Mesenchymal stem cell (in vitro differentiated cells and primary cell): Measurements from ENCODE around the gene AHDC1.

Experiments used
- DNase-seq: peaks from one replicate; pipeline ENCODE4 v3.0.0-alpha.2; 2013
- H2AFZ ChIP-seq: one replicate; pipeline ENCODE4 v1.6.1; 2013; ENCODE audit warnings: low read depth, mild to moderate bottlenecking, control low read depth, inconsistent platforms, low read length, moderate library complexity
- H2AK5ac ChIP-seq: 2 replicates; pipeline ENCODE4 v1.6.1; 2013; ENCODE audit warnings: low read length, moderate library complexity, mild to moderate bottlenecking, inconsistent platforms; ENCODE audit not compliant: severe bottlenecking
- H2BK120ac ChIP-seq: one replicate; pipeline ENCODE4 v1.6.1; 2013; ENCODE audit warnings: low read depth, mild to moderate bottlenecking, inconsistent platforms, low read length, moderate library complexity
- H2BK12ac ChIP-seq, 2 experiments: one replicate each; pipeline ENCODE4 v1.6.1; 2013; ENCODE audit warnings: inconsistent platforms in 2 of 2, low read length in 2 of 2, mild to moderate bottlenecking in 2 of 2, moderate library complexity in 2 of 2, control low read depth in 1 of 2
- H2BK15ac ChIP-seq: one replicate; pipeline ENCODE4 v1.6.1; 2013; ENCODE audit warnings: mild to moderate bottlenecking, low read depth, inconsistent platforms; ENCODE audit not compliant: poor library complexity, severe bottlenecking
- H2BK5ac ChIP-seq: 2 replicates; pipeline ENCODE4 v1.6.1; 2013; ENCODE audit warnings: low read depth, mild to moderate bottlenecking, low read length, control low read depth, inconsistent platforms; ENCODE audit not compliant: poor library complexity, severe bottlenecking
- H3K14ac ChIP-seq, 2 experiments: one replicate each; pipeline ENCODE4 v1.6.1; 2013; ENCODE audit warnings: inconsistent platforms in 2 of 2, low read length in 2 of 2, control low read depth in 1 of 2, mild to moderate bottlenecking in 1 of 2, moderate library complexity in 1 of 2
- H3K18ac ChIP-seq, 2 experiments: one replicate each; pipeline ENCODE4 v1.6.1; 2013; ENCODE audit warnings: inconsistent platforms in 2 of 2, low read length in 2 of 2, control low read depth in 1 of 2, low read depth in 1 of 2, mild to moderate bottlenecking in 1 of 2
- H3K23ac ChIP-seq, 2 experiments: one replicate each; pipeline ENCODE4 v1.6.1; 2013; ENCODE audit warnings: inconsistent platforms in 2 of 2, low read length in 2 of 2, mild to moderate bottlenecking in 2 of 2, moderate library complexity in 2 of 2, control low read depth in 1 of 2
- H3K27ac ChIP-seq: 2 replicates; pipeline ENCODE4 v1.5.1; 2013; ENCODE audit warnings: mild to moderate bottlenecking, moderate library complexity, low read length, control low read depth, inconsistent platforms; ENCODE audit not compliant: poor library complexity, severe bottlenecking
- H3K27me3 ChIP-seq, 2 experiments: 2 replicates each; pipeline versions ENCODE4 v1.6.1 to v1.7.0; 2013; ENCODE audit warnings: low read length in 2 of 2, mild to moderate bottlenecking in 2 of 2, moderate library complexity in 2 of 2, control low read depth in 1 of 2, inconsistent platforms in 1 of 2; ENCODE audit not compliant: control insufficient read depth in 1 of 2, insufficient read depth in 1 of 2
- H3K36me3 ChIP-seq, 2 experiments: 2 replicates each; pipeline versions ENCODE4 v1.6.1 to v1.7.0; 2013; ENCODE audit warnings: low read length in 2 of 2, control low read depth in 1 of 2, inconsistent platforms in 1 of 2, low read depth in 1 of 2, mild to moderate bottlenecking in 1 of 2; ENCODE audit not compliant: insufficient read depth in 2 of 2, control insufficient read depth in 1 of 2
- H3K4ac ChIP-seq, 2 experiments: one replicate each; pipeline ENCODE4 v1.6.1; 2013; ENCODE audit warnings: inconsistent platforms in 2 of 2, low read length in 2 of 2, mild to moderate bottlenecking in 2 of 2, moderate library complexity in 2 of 2, control low read depth in 1 of 2, low read depth in 1 of 2
- H3K4me1 ChIP-seq: 2 replicates; pipeline ENCODE4 v1.6.1; 2013; ENCODE audit warnings: low read depth, low read length, control low read depth; ENCODE audit not compliant: control insufficient read depth, insufficient read depth
- H3K4me2 ChIP-seq: 2 replicates; pipeline ENCODE4 v1.6.1; 2013; ENCODE audit warnings: low read length, mild to moderate bottlenecking, inconsistent platforms; ENCODE audit not compliant: poor library complexity, severe bottlenecking
- H3K4me3 ChIP-seq, 2 experiments: 2 replicates each; pipeline versions ENCODE4 v1.5.1 to v1.7.0; 2013; ENCODE audit warnings: low read length in 2 of 2, mild to moderate bottlenecking in 2 of 2, control low read depth in 1 of 2, low read depth in 1 of 2; ENCODE audit not compliant: insufficient read depth in 1 of 2
- H3K79me1 ChIP-seq: replicated peaks from 2 replicates; pipeline ENCODE4 v1.6.1; 2013; ENCODE audit warnings: mild to moderate bottlenecking, control low read depth, low read length, inconsistent platforms; ENCODE audit not compliant: poor library complexity, severe bottlenecking
- H3K9ac ChIP-seq: 2 replicates; pipeline ENCODE4 v1.7.0; 2013; ENCODE audit warnings: mild to moderate bottlenecking, low read length, moderate library complexity
- H3K9me3 ChIP-seq: 2 replicates; pipeline ENCODE4 v1.7.0; 2013; ENCODE audit warnings: mild to moderate bottlenecking, low read length; ENCODE audit not compliant: control insufficient read depth
- H4K8ac ChIP-seq: one replicate; pipeline ENCODE4 v1.6.1; 2013; ENCODE audit warnings: inconsistent platforms, mild to moderate bottlenecking, low read length, moderate library complexity
- H4K91ac ChIP-seq: one replicate; pipeline ENCODE4 v1.6.1; 2013; ENCODE audit warnings: mild to moderate bottlenecking, low read length, inconsistent platforms
- WGBS: methylation state at CpG from one replicate; pipeline ENCODE4 v1.1.7; 2013; ENCODE audit warnings: mixed read lengths; 5-methylcytosine and 5-hydroxymethylcytosine counted together

The AHDC1 gene

DNA sequence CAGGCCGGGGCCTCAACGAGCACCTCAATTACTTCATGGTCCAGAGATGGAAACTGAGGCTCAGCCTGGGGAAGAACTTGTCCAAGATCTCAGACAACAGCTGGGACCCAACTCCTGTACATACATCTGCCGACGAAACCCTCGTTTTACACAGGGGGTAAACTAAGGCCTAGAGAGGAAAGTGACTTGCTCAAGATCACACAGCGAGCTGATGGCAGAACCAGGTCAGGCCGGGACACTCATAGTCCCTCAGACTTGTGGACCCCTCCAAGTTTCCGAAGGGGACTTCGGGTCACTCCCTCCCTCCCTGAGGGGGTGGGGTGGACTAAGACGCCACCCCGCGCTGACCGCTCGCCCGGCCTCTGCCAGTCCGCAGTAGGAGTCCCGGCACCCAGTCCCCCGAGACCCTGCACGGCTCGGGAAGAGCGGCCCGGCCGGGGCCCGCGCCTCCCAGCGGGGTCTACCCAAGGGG lies 114.4 kb downstream of the AHDC1 start:
- Histone ChIP-seq H2AK5ac (peak overlapping the region; percentile 96), H3K9me3 (no peaks in the 10 kb centered on the region), H2BK5ac (peak overlapping the region; percentile 92), H3K36me3 (no peaks in the 10 kb centered on the region), H4K8ac (peak overlapping the region; percentile 98), H3K18ac (peak overlapping the region; percentile 85 to 95), H3K4me1 (peaks cover 5% of the 10 kb centered on the region), H3K4me2 (peak overlapping the region; percentile 90), H3K4ac (peak overlapping the region; percentile 95 to 100), H3K79me1 (no peaks in the 10 kb centered on the region), H3K27me3 (no peaks in the 10 kb centered on the region), H3K4me3 (peak overlapping the region; percentile 95 to 97), H2BK120ac (peak overlapping the region; percentile 75), H3K27ac (peak overlapping the region; percentile 69), H2BK12ac (peak overlapping the region in 1 of 2 experiments; percentile 37), H4K91ac (peak overlapping the region; percentile 94), H3K23ac (peak overlapping the region in 1 of 2 experiments; percentile 99), H2BK15ac (peak overlapping the region; percentile 86), H2AFZ (peak overlapping the region; percentile 77), H3K9ac (peak overlapping the region; percentile 98), H3K14ac (peak overlapping the region; percentile 60 to 99)
- DNase-seq, result peak; percentile 64
- 3% methylated on average over 17 of the region's 26 CpGs for WGBS

GRCh38 chr1:27487966-27488884 lies 115.7 kb downstream of the AHDC1 start:
- Histone ChIP-seq H3K14ac (no peak overlapping the region), H3K4me3 (peak overlapping the region in 1 of 2 experiments; percentile 97), H4K8ac (no peak overlapping the region), H3K18ac (no peak overlapping the region), H3K9me3 (no peaks in the 10 kb centered on the region), H2BK5ac (no peak overlapping the region), H2BK15ac (no peak overlapping the region), H3K4me2 (peak overlapping the region; percentile 90), H2AK5ac (peak overlapping the region; percentile 47), H3K79me1 (no peaks in the 10 kb centered on the region), H3K4me1 (peaks cover 7% of the 10 kb centered on the region), H3K27ac (peak overlapping the region; percentile 45), H2BK12ac (no peak overlapping the region), H2AFZ (no peak overlapping the region), H3K27me3 (no peaks in the 10 kb centered on the region), H2BK120ac (no peak overlapping the region), H3K23ac (no peak overlapping the region), H3K36me3 (peaks cover 0 to 4% of the 10 kb centered on the region in 2 experiments), H4K91ac (no peak overlapping the region), H3K4ac (no peak overlapping the region), H3K9ac (peak overlapping the region; percentile 98)
- 42% methylated on average over 6 of the region's 6 CpGs for WGBS
- DNase-seq, result peak; percentile 68

DNA sequence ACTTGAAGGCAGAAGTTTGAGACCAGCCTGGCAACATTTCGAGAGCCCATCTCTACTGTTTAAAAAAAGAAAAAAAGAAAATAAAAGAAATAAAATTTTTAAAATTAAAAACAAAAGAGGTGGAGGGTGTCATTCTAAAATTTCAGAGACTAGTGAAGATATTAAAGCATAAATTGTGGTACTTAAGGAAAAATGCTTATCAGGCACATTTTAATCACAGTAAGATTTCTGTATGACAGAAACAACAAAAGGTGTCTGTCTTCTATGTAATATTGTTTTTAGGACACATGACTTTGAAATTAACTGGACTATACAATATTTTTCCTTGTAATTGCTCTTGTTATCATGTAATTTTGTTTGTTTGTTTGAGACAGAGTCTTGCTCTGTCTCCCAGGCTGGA lies 118.6 kb downstream of the AHDC1 start:
- Histone ChIP-seq H3K27me3 (no peaks in the 10 kb centered on the region), H3K4me3 (no peak overlapping the region), H2AK5ac (no peak overlapping the region), H3K27ac (no peak overlapping the region), H3K9me3 (no peaks in the 10 kb centered on the region), H3K4me1 (peaks cover 4% of the 10 kb centered on the region), H3K4me2 (no peak overlapping the region), H3K36me3 (peaks cover 0 to 4% of the 10 kb centered on the region in 2 experiments), H3K4ac (no peak overlapping the region), H2AFZ (no peak overlapping the region), H3K14ac (no peak overlapping the region), H3K23ac (no peak overlapping the region), H4K8ac (no peak overlapping the region), H2BK5ac (no peak overlapping the region), H4K91ac (no peak overlapping the region), H3K18ac (no peak overlapping the region), H3K79me1 (no peaks in the 10 kb centered on the region), H2BK12ac (no peak overlapping the region), H2BK120ac (no peak overlapping the region), H2BK15ac (no peak overlapping the region), H3K9ac (no peak overlapping the region)
- no peak for DNase-seq
- WGBS, result no CpG with 5 or more reads among the region's 1 CpG
